SU-DHL-6 (cell line): ENCODE measurements around the gene CPA4.

Experiments
- H2AFZ ChIP-seq: fragments of 200-600 bp; sonication (generic); 2 replicates; pipeline ENCODE4 v1.6.1; 2014; ENCODE audit warnings: low read depth, mild to moderate bottlenecking, moderate library complexity, mixed read lengths, antibody characterized with exemption, low read length; ENCODE audit not compliant: severe bottlenecking
- H3F3A ChIP-seq: fragments of 200-600 bp; shearing (Covaris generic); 2 replicates; pipeline ENCODE4 v1.6.0; 2016; ENCODE audit warnings: antibody characterized with exemption, mild to moderate bottlenecking; ENCODE audit not compliant: insufficient read depth
- H3K27ac ChIP-seq: fragments of 200-600 bp; sonication (generic); 2 replicates; pipeline ENCODE4 v1.5.1; 2016; ENCODE audit warnings: low read depth, mild to moderate bottlenecking, low read length, moderate library complexity, mixed read lengths
- H3K27me3 ChIP-seq: fragments of 200-600 bp; sonication (generic), shearing (Covaris generic); 2 replicates; pipeline ENCODE4 v1.6.0; 2014; ENCODE audit warnings: mild to moderate bottlenecking, low read length
- H3K36me3 ChIP-seq: fragments of 200-600 bp; sonication (generic); 2 replicates; pipeline ENCODE4 v1.6.1; 2014; ENCODE audit warnings: mild to moderate bottlenecking, low read length, mixed read lengths
- H3K4me2 ChIP-seq: fragments of 300-600, 200-600 bp; shearing (Covaris generic), sonication (generic); 2 replicates; pipeline ENCODE4 v1.6.0; 2014; ENCODE audit warnings: low read length, low read depth, mild to moderate bottlenecking; ENCODE audit not compliant: poor library complexity, severe bottlenecking
- H3K4me3 ChIP-seq: fragments of 200-600 bp; sonication (generic); 2 replicates; pipeline ENCODE4 v1.5.1; 2014; ENCODE audit warnings: antibody characterized with exemption, low read length, mild to moderate bottlenecking, mixed read lengths; ENCODE audit not compliant: insufficient read depth, poor library complexity, severe bottlenecking
- H3K79me2 ChIP-seq: fragments of 200-600 bp; sonication (generic); 2 replicates; pipeline ENCODE4 v1.6.1; 2014; ENCODE audit warnings: mild to moderate bottlenecking, low read length, moderate library complexity; ENCODE audit not compliant: insufficient read depth
- H3K9ac ChIP-seq: fragments of 200-600 bp; sonication (generic); 2 replicates; pipeline ENCODE4 v1.7.0; 2014; ENCODE audit warnings: mild to moderate bottlenecking, low read length
- H3K9me2 ChIP-seq: fragments of 200-600 bp; sonication (generic); replicated peaks from 2 replicates; pipeline ENCODE4 v1.6.1; 2014; ENCODE audit warnings: low read length; ENCODE audit not compliant: insufficient read depth
- H3K9me3 ChIP-seq: fragments of 200-600 bp; sonication (generic); 2 replicates; pipeline ENCODE4 v1.6.1; 2014; ENCODE audit warnings: low read length, mixed read lengths; ENCODE audit not compliant: insufficient read depth
- H4K20me1 ChIP-seq: fragments of 200-600 bp; sonication (generic); 2 replicates; pipeline ENCODE4 v1.6.1; 2014; ENCODE audit warnings: low read depth, mild to moderate bottlenecking, antibody characterized with exemption, low read length, moderate library complexity, mixed read lengths
- CTCF ChIP-seq: fragments of 200-600 bp; sonication (generic); IDR thresholded peaks from one replicate; pipeline ENCODE4 v1.5.1; 2017; ENCODE audit warnings: antibody characterized with exemption, mild to moderate bottlenecking, low read length, moderate library complexity; ENCODE audit not compliant: insufficient read depth, poor library complexity, severe bottlenecking
- EZH2phosphoT487 ChIP-seq: fragments of 200-600 bp; sonication (generic), shearing (Covaris generic); conservative IDR thresholded peaks from 2 replicates; pipeline ENCODE4 v1.6.1; 2018; ENCODE audit warnings: mild to moderate bottlenecking, antibody characterized with exemption, low read length, moderate library complexity, mixed read lengths

The CPA4 gene

GRCh38 chr7:130359276-130359857, 66.4 kb downstream of the CPA4 start:
- no peaks in the 10 kb centered on the region for H3K27me3 ChIP-seq
- H4K20me1 ChIP-seq, result no peaks in the 10 kb centered on the region
- no peaks in the 10 kb centered on the region; the same call in 1 of the 2 replicates for H3K9me2 ChIP-seq
- no peaks in the 10 kb centered on the region for H3K79me2 ChIP-seq
- H3K27ac ChIP-seq, result no peak overlapping the region
- TF ChIP-seq CTCF, result no peak
- TF ChIP-seq EZH2phosphoT487, result no peak
- H3K36me3 ChIP-seq, result no peaks in the 10 kb centered on the region
- H3K4me2 ChIP-seq, result no peak overlapping the region
- H3K9me3 ChIP-seq, result no peaks in the 10 kb centered on the region
- H3K9ac ChIP-seq, result no peak overlapping the region
- no peak overlapping the region for H2AFZ ChIP-seq
- no peak overlapping the region for H3K4me3 ChIP-seq
- no peaks in the 10 kb centered on the region for H3F3A ChIP-seq

GRCh38 chr7:130360518-130360917, 67.6 kb downstream of the CPA4 start:
- no peak for TF ChIP-seq CTCF
- TF ChIP-seq EZH2phosphoT487, result no peak
- Histone ChIP-seq H3K79me2 (no peaks in the 10 kb centered on the region), H3K36me3 (no peaks in the 10 kb centered on the region)

GRCh38 chr7:130361681-130362080, 68.7 kb downstream of the CPA4 start:
- Histone ChIP-seq H3F3A (no peaks in the 10 kb centered on the region), H3K9me3 (no peaks in the 10 kb centered on the region)
- TF ChIP-seq EZH2phosphoT487, result no peak
- TF ChIP-seq CTCF, result no peak

More at GRCh38 chr7:130360518-130360917, 67.6 kb downstream of the CPA4 start:
- Histone ChIP-seq H3K4me2 (no peak overlapping the region), H3K27ac (no peak overlapping the region), H3K9ac (no peak overlapping the region), H3K9me2 (no peaks in the 10 kb centered on the region; the same call in 1 of the 2 replicates), H2AFZ (no peak overlapping the region), H4K20me1 (no peaks in the 10 kb centered on the region), H3K27me3 (no peaks in the 10 kb centered on the region), H3K4me3 (no peak overlapping the region), H3K9me3 (no peaks in the 10 kb centered on the region), H3F3A (no peaks in the 10 kb centered on the region)

More at GRCh38 chr7:130361681-130362080, 68.7 kb downstream of the CPA4 start:
- Histone ChIP-seq H3K79me2 (no peaks in the 10 kb centered on the region), H3K4me3 (no peak overlapping the region), H3K9ac (no peak overlapping the region), H3K4me2 (no peak overlapping the region), H3K27me3 (no peaks in the 10 kb centered on the region), H3K36me3 (no peaks in the 10 kb centered on the region), H2AFZ (no peak overlapping the region), H3K9me2 (no peaks in the 10 kb centered on the region; the same call in 1 of the 2 replicates), H3K27ac (no peak overlapping the region), H4K20me1 (no peaks in the 10 kb centered on the region)
